GM23338 (cell line): ENCODE results near the gene DPPA4. TPM values are rescaled to one million over a fixed set of nuclear protein-coding genes. Genes with fewer than 3 reads are reported as not detected.

Source experiments
- ATAC-seq: fragments of 200-7000 bp; cut with Tn5 transposase; 3 replicates; pipeline ENCODE4 v1.9.1; 2020
- DNase-seq: peaks from one replicate; pipeline ENCODE4 v3.0.0-alpha.2; 2015; ENCODE audit warnings: low spot score
- H2AFZ ChIP-seq: fragments of 200-600 bp; sonication (generic); 2 replicates; pipeline ENCODE4 v1.8.0; 2016; ENCODE audit warnings: antibody characterized with exemption, mild to moderate bottlenecking, moderate library complexity
- H3F3A ChIP-seq: fragments of 200-600 bp; sonication (generic); replicated peaks from 2 replicates; pipeline ENCODE4 v1.8.0; 2017; ENCODE audit warnings: antibody characterized with exemption, mixed run types, low read depth
- H3K27ac ChIP-seq: fragments of 200-600 bp; sonication (generic); 2 replicates; pipeline ENCODE4 v1.6.1; 2016; ENCODE audit warnings: low read depth
- H3K27me3 ChIP-seq: fragments of 200-600 bp; sonication (generic); 2 replicates; pipeline ENCODE4 v1.8.0; 2016; ENCODE audit warnings: mild to moderate bottlenecking, mixed run types, moderate library complexity; ENCODE audit not compliant: insufficient read depth
- H3K36me3 ChIP-seq: fragments of 200-600 bp; sonication (generic); 2 replicates; pipeline ENCODE4 v1.8.0; 2016; ENCODE audit warnings: mild to moderate bottlenecking; ENCODE audit not compliant: insufficient read depth
- H3K4me1 ChIP-seq: fragments of 200-600 bp; sonication (generic); 2 replicates; pipeline ENCODE4 v1.8.0; 2016; ENCODE audit warnings: mild to moderate bottlenecking, moderate library complexity; ENCODE audit not compliant: insufficient read depth
- H3K4me2 ChIP-seq: fragments of 200-600 bp; sonication (generic); 2 replicates; pipeline ENCODE4 v1.7.1; 2017; ENCODE audit warnings: mixed run types
- H3K4me3 ChIP-seq: fragments of 200-600 bp; sonication (generic); 2 replicates; pipeline ENCODE4 v1.6.1; 2016; ENCODE audit warnings: mixed run types
- H3K79me2 ChIP-seq: fragments of 200-600 bp; sonication (generic); replicated peaks from 2 replicates; pipeline ENCODE4 v1.8.0; 2017; ENCODE audit warnings: mild to moderate bottlenecking; ENCODE audit not compliant: insufficient read depth
- H3K9me2 ChIP-seq: fragments of 200-600 bp; sonication (generic); 2 replicates; pipeline ENCODE4 v1.8.0; 2017; ENCODE audit not compliant: insufficient read depth
- H4K20me1 ChIP-seq: fragments of 200-600 bp; sonication (generic); replicated peaks from 2 replicates; pipeline ENCODE4 v1.8.0; 2017; ENCODE audit warnings: mild to moderate bottlenecking; ENCODE audit not compliant: insufficient read depth
- H3K27ac Mint-ChIP-seq: 2 replicates; pipeline ENCODE4 v1.8.0; 2020; ENCODE audit warnings: inconsistent platforms, mild to moderate bottlenecking, moderate library complexity, mixed read lengths
- H3K27me3 Mint-ChIP-seq: 3 replicates; pipeline ENCODE4 v1.8.0; 2022; ENCODE audit warnings: low read depth, mild to moderate bottlenecking, moderate library complexity, mixed read lengths, inconsistent platforms; ENCODE audit not compliant: insufficient read depth, poor library complexity
- H3K36me3 Mint-ChIP-seq: 3 replicates; pipeline ENCODE4 v1.8.0; 2021; ENCODE audit warnings: low read depth, mild to moderate bottlenecking, inconsistent platforms, moderate library complexity, mixed read lengths
- H3K4me1 Mint-ChIP-seq: 3 replicates; pipeline ENCODE4 v1.8.0; 2020; ENCODE audit warnings: mild to moderate bottlenecking, inconsistent platforms, mixed read lengths
- H3K4me3 Mint-ChIP-seq: 3 replicates; pipeline ENCODE4 v1.8.0; 2021; ENCODE audit warnings: moderate library complexity, mild to moderate bottlenecking, inconsistent platforms, mixed read lengths
- H3K9me3 Mint-ChIP-seq: 3 replicates; pipeline ENCODE4 v1.8.0; 2020; ENCODE audit warnings: moderate library complexity, mild to moderate bottlenecking, inconsistent platforms, mixed read lengths
- CREB1 ChIP-seq: fragments of 250-450 bp; sonication (Bioruptor Pico); IDR thresholded peaks from 2 replicates; pipeline ENCODE4 v1.5.0; 2020; ENCODE audit warnings: low read depth, mild to moderate bottlenecking, moderate library complexity
- CTCF ChIP-seq, 2 experiments: fragments of 200-600 bp in 1 of 2; sonication (generic) in 1 of 2; conservative IDR thresholded peaks; 2 replicates each; pipeline versions ENCODE4 v1.5.1 to v1.6.1; 2016 to 2017; ENCODE audit warnings: antibody characterized with exemption in 2 of 2, low read depth in 2 of 2, mild to moderate bottlenecking in 2 of 2, moderate library complexity in 1 of 2
- ETS1 ChIP-seq: IDR thresholded peaks from 2 replicates; pipeline ENCODE4 v1.6.1; 2016; ENCODE audit warnings: antibody characterized with exemption
- EZH2 ChIP-seq: fragments of 200-600 bp; sonication (generic); IDR thresholded peaks from one replicate; pipeline ENCODE4 v1.8.0; 2017; ENCODE audit warnings: antibody characterized with exemption, mild to moderate bottlenecking, low read depth; ENCODE audit not compliant: unreplicated experiment
- EZH2phosphoT487 ChIP-seq: fragments of 200-600 bp; sonication (generic); IDR thresholded peaks from one replicate; pipeline ENCODE4 v1.8.1; 2018; ENCODE audit warnings: antibody characterized with exemption; ENCODE audit not compliant: unreplicated experiment
- JUNB ChIP-seq: IDR thresholded peaks from one replicate; pipeline ENCODE4 v1.6.1; 2016; ENCODE audit warnings: antibody characterized with exemption; ENCODE audit not compliant: unreplicated experiment
- NANOG ChIP-seq: IDR thresholded peaks from 2 replicates; pipeline ENCODE4 v1.6.1; 2016; ENCODE audit warnings: antibody characterized with exemption, borderline replicate concordance
- POLR2AphosphoS5 ChIP-seq: IDR thresholded peaks from 2 replicates; pipeline ENCODE4 v1.6.1; 2016; ENCODE audit warnings: antibody characterized with exemption, low read depth
- STAT1 ChIP-seq: IDR thresholded peaks from one replicate; pipeline ENCODE4 v1.6.1; 2016; ENCODE audit warnings: antibody characterized with exemption; ENCODE audit not compliant: unreplicated experiment
- ZNF114 ChIP-seq: fragments of 250-450 bp; sonication (Bioruptor Pico); IDR thresholded peaks from 2 replicates; pipeline ENCODE4 v1.5.0; 2020; ENCODE audit warnings: mild to moderate bottlenecking, moderate library complexity
- ZNF331 ChIP-seq: fragments of 250-450 bp; sonication (Bioruptor Pico); IDR thresholded peaks from 2 replicates; pipeline ENCODE4 v1.5.0; 2020; ENCODE audit warnings: low read depth, mild to moderate bottlenecking, moderate library complexity
- ZNF462 ChIP-seq: fragments of 250-450 bp; sonication (Bioruptor Pico); IDR thresholded peaks from 2 replicates; pipeline ENCODE4 v1.5.0; 2020; ENCODE audit warnings: mild to moderate bottlenecking, moderate library complexity
- polyA plus RNA-seq: library from polyadenylated mRNA; unstranded; fragments of >200 nt; fragmentation: Nextera tagmentation; extraction: Ambion mirVana; gene quantifications from 2 replicates; pipeline ENCODE4 v1.2.1, GENCODE V29; 2016
- total RNA-seq: library from RNA; depleted of rRNA; stranded (reverse); fragments of >200 nt; shearing (Covaris generic); gene quantifications from 2 replicates; pipeline ENCODE4 v1.2.3, GENCODE V29; 2014
- TF ChIP-seq, protein P1 (sequence below): IDR thresholded peaks from one replicate; pipeline ENCODE4 v1.6.1; 2018; ENCODE audit warnings: antibody characterized with exemption; ENCODE audit not compliant: unreplicated experiment

The DPPA4 gene
- total and polyA plus RNA-seq, 2 experiments from 2014 or later: 546 to 878 TPM

DNA sequence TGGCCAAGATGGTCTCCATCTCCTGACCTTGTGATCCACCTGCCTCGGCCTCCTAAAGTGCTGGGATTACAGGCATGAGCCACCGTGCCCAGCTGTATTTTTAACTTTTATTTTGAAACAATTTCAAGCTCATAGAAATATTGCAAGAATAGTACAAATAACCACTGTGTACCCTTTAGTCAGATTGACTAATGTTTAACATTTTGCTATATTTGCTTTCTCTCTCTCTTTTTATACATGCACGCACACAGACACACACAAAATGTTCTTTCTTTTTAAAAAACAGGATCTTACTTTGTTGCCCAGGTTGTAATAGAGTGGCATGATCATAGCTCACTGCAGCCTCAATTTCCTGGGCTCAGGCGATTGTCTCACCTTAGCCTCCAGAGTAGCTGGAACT, 25.5 kb upstream of the DPPA4 start:
- Mint-ChIP-seq H3K27me3 (peaks cover 4% of the 10 kb centered on the region), H3K9me3 (no peaks in the 10 kb centered on the region), H3K4me3 (no peak overlapping the region), H3K4me1 (peaks cover 16% of the 10 kb centered on the region; the same call in 2 of the 3 replicates), H3K27ac (no peak overlapping the region; the same call in 1 of the 2 replicates), H3K36me3 (peaks cover 31% of the 10 kb centered on the region)
- TF ChIP-seq ZNF331 (CRISPR knock-in tag) (no peak), STAT1 (no peak), ZNF114 (CRISPR knock-in tag) (no peak), NANOG (no peak), POLR2AphosphoS5 (no peak), JUNB (no peak), ZNF462 (CRISPR knock-in tag) (no peak), EZH2phosphoT487 (no peak), CREB1 (CRISPR knock-in tag) (no peak), ETS1 (no peak), CTCF (conservative IDR thresholded peaks at IDR 0.05; ENCODE audit: low read depth in 2 of 2) (no peak), EZH2 (no peak)
- TF ChIP-seq, protein P1, sequence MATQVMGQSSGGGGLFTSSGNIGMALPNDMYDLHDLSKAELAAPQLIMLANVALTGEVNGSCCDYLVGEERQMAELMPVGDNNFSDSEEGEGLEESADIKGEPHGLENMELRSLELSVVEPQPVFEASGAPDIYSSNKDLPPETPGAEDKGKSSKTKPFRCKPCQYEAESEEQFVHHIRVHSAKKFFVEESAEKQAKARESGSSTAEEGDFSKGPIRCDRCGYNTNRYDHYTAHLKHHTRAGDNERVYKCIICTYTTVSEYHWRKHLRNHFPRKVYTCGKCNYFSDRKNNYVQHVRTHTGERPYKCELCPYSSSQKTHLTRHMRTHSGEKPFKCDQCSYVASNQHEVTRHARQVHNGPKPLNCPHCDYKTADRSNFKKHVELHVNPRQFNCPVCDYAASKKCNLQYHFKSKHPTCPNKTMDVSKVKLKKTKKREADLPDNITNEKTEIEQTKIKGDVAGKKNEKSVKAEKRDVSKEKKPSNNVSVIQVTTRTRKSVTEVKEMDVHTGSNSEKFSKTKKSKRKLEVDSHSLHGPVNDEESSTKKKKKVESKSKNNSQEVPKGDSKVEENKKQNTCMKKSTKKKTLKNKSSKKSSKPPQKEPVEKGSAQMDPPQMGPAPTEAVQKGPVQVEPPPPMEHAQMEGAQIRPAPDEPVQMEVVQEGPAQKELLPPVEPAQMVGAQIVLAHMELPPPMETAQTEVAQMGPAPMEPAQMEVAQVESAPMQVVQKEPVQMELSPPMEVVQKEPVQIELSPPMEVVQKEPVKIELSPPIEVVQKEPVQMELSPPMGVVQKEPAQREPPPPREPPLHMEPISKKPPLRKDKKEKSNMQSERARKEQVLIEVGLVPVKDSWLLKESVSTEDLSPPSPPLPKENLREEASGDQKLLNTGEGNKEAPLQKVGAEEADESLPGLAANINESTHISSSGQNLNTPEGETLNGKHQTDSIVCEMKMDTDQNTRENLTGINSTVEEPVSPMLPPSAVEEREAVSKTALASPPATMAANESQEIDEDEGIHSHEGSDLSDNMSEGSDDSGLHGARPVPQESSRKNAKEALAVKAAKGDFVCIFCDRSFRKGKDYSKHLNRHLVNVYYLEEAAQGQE: no peak
- no peak for ATAC-seq
- Histone ChIP-seq H3K27ac (no peak overlapping the region), H3K4me2 (no peak overlapping the region), H2AFZ (no peak overlapping the region), H3K79me2 (peaks cover 9% of the 10 kb centered on the region), H3K9me2 (no peaks in the 10 kb centered on the region; the same call in 1 of the 2 replicates), H3F3A (peaks cover under 1% of the 10 kb centered on the region; the same call in 1 of the 2 replicates), H3K4me1 (peaks cover 15% of the 10 kb centered on the region; the same call in 1 of the 2 replicates), H3K27me3 (no peaks in the 10 kb centered on the region), H3K36me3 (peaks cover 3% of the 10 kb centered on the region), H3K4me3 (no peak overlapping the region), H4K20me1 (no peaks in the 10 kb centered on the region; the same call in 1 of the 2 replicates)
- DNase-seq: no peak
